Endothelial cell of umbilical vein (primary cell): Measurements from ENCODE around the gene MOGAT1.

ENCODE experiments used
- CTCF ChIP-seq, 2 donors: IDR thresholded peaks; 1 replicate in 1 of 2; 2 replicates in 1 of 2; pipeline ENCODE4 v1.5.1; 2011; ENCODE audit warnings: low read length in 2 of 2, mild to moderate bottlenecking in 2 of 2, moderate library complexity in 2 of 2, control low read depth in 1 of 2, inconsistent platforms in 1 of 2, low read depth in 1 of 2; ENCODE audit not compliant: insufficient read depth in 1 of 2; ENCODE audit errors: extremely low read depth in 1 of 2
- POLR2AphosphoS5 ChIP-seq: IDR thresholded peaks from 2 replicates; pipeline ENCODE4 v1.6.1; 2012; ENCODE audit warnings: low read depth, mild to moderate bottlenecking, control low read depth, low read length, moderate library complexity; ENCODE audit not compliant: insufficient read depth

GRCh38 chr2:222673883-222674282 lies 2.4 kb downstream of the MOGAT1 start:
- TF ChIP-seq CTCF (IDR thresholded peaks at IDR 0.05; ENCODE audit: extremely low read depth in 1 of 2, insufficient read depth in 1 of 2, low read depth in 1 of 2, low read length in 2 of 2) (no peak), POLR2AphosphoS5 (no peak)
